GM10266 (cell line): ENCODE results near the gene PPARGC1A.

Experiments
- DNase-seq: peaks from one replicate; pipeline ENCODE4 v3.0.0; 2012; ENCODE audit errors: extremely low spot score
- TF ChIP-seq, protein P1 (sequence below): IDR thresholded peaks from 2 replicates; pipeline ENCODE4 v1.5.1; 2012; ENCODE audit warnings: mild to moderate bottlenecking, low read depth; ENCODE audit not compliant: control insufficient read depth, insufficient read depth; ENCODE audit errors: missing control alignments

PPARGC1A gene

DNA sequence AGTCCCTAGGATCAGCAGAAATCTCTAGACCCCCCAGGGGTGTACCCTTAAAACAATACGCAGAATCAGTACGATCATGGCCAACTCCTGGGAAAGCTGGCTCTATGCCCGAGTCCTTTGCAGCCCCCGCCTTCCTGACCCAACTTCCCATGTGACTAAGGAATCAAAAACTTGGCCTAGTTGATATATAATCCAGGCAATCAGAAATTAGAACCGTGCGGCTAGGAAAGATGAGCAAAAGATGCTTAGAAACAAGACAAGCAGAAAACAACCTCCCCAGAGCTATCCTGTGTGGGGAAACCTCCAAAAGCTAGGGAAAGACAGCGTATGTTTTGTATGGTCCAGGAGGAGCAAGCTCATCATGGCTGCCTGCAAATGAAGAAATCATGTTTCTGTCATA lies 110.0 kb downstream of the PPARGC1A start:
- DNase-seq, result no peak

DNA sequence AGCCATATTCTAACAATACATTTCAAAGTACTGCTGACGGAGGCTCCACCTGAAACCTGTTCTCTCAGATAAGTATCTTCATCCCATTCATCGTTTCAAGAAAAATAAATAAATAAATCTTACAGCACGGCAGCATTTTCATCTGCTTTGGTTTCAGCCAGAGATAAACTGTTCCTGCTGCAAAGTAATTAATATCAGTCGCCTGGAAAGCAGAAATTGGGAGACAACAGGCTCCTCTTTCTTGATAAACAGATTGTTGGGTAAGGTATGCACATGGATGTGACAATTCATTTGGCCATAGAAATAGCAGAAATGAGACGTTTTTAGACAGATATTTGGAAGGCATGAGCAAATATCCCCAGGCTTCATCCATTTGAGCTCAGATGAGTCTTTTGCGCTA lies 110.4 kb downstream of the PPARGC1A start:
- TF ChIP-seq, protein P1, sequence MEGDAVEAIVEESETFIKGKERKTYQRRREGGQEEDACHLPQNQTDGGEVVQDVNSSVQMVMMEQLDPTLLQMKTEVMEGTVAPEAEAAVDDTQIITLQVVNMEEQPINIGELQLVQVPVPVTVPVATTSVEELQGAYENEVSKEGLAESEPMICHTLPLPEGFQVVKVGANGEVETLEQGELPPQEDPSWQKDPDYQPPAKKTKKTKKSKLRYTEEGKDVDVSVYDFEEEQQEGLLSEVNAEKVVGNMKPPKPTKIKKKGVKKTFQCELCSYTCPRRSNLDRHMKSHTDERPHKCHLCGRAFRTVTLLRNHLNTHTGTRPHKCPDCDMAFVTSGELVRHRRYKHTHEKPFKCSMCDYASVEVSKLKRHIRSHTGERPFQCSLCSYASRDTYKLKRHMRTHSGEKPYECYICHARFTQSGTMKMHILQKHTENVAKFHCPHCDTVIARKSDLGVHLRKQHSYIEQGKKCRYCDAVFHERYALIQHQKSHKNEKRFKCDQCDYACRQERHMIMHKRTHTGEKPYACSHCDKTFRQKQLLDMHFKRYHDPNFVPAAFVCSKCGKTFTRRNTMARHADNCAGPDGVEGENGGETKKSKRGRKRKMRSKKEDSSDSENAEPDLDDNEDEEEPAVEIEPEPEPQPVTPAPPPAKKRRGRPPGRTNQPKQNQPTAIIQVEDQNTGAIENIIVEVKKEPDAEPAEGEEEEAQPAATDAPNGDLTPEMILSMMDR, result no peak
- DNase-seq, result no peak

More for the DNA sequence above, 110.0 kb downstream of the PPARGC1A start:
- TF ChIP-seq, protein P1, result no peak

DNA sequence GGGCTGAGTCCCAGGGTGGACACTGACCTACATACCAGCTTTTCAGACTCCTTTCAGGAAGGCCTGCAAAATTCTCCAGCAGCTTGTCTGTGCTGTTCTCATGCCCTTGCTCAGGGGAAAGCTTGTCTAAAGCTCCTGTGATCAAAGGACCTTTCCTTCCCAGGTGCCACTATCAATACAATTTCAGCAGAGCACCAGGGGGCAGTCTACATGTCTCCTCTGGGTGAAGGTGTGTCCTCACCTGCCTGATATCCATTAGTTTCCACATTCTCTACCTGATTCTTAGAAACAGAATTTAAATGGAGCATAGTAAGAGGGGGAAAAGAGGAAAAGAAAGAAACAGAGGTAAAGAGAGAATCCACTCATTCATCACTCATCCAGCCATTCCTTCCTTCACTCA lies 114.2 kb downstream of the PPARGC1A start:
- DNase-seq, result no peak
- TF ChIP-seq, protein P1, result no peak

GRCh38 chr4:23774909-23775308 lies 114.9 kb downstream of the PPARGC1A start:
- TF ChIP-seq, protein P1, result no peak
- no peak for DNase-seq

DNA sequence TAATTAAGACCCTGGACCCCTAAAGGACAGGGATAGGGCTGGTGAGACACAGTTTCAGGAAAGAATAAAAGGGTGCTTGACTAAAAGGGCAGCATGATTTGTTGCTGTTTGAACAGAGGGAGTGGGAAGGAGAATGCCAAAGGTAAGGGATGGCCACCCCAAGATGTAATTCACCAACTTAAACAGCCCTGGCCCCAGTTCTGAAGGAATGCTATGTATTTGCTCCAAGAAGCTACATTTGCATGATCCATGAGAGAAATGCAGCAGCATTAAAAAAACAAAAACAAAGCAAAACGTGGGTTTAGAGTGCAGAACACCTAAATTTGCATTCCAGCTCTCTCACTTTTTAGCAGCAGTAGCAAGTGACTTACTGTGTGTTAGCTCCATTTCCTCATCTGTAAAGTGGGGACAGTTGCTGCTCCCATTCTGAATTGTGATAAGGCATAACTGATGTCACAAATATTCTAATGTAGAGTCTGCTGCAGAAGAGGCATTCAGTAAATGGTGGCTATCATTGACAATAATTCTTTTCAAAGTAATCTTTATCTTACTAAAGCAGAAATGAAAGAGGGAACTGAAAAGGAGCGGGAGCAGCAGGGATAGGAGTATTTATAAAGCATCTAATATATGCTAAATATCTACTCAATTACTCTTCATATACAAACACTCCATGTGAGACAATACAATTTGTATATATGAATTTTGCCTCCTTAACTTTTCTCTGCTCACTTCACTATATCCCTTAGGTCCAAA lies 115.8 kb downstream of the PPARGC1A start:
- DNase-seq, result no peak
- TF ChIP-seq, protein P1, result no peak

- DNase-seq, result no peak
- TF ChIP-seq, protein P1, result no peak
These were observed 119.8 kb downstream of the PPARGC1A start for GRCh38 chr4:23770011-23770410.

DNA sequence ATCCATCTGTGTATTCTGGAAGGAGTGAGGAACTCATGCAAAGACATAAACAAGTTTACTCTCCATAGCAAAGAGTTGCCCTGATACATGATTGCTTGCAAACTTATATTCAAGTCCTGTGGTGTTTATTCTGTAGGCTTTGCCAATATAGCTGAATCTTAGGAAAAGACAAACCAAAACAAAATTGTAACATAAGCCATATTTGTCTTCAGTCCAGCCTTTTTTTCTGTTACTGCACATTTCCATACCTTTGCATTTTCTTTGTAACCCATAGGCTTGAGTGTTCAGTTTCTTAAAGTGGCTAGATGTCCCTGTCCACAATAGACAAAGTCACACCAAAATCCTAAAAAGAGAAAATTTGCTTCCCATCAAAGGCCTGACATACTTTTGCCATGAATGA lies 120.4 kb downstream of the PPARGC1A start:
- TF ChIP-seq, protein P1, result no peak
- DNase-seq, result no peak
